Fibroblast of upper back skin (primary cell): ENCODE data around the gene MEMO1.
"Not testable (repeated sequence)": the region's sequence is repeated elsewhere in the genome, so short reads cannot be mapped to it uniquely, and the experiment has no call there.

Source experiments
- DNase-seq: peaks from one replicate; pipeline ENCODE4 v3.0.0-alpha.2; 2013

The MEMO1 gene

GRCh38 chr2:31956934-31957333 is 53.9 kb downstream of the MEMO1 start:
- DNase-seq, result not testable (repeated sequence)

GRCh38 chr2:31956312-31956711 is 54.5 kb downstream of the MEMO1 start:
- DNase-seq, result no peak

GRCh38 chr2:31953095-31953494 is 57.7 kb downstream of the MEMO1 start:
- not testable (repeated sequence) for DNase-seq

- DNase-seq, result no peak
These were observed 59.8 kb downstream of the MEMO1 start for GRCh38 chr2:31950946-31951562.

GRCh38 chr2:31947871-31948270 is 62.9 kb downstream of the MEMO1 start:
- no peak for DNase-seq

GRCh38 chr2:31946838-31947237 is 64.0 kb downstream of the MEMO1 start:
- DNase-seq, result no peak

GRCh38 chr2:31945572-31945935 is 65.3 kb downstream of the MEMO1 start:
- no peak for DNase-seq

GRCh38 chr2:31944828-31945571 is 65.8 kb downstream of the MEMO1 start:
- DNase-seq, result no peak

- no peak for DNase-seq
These were observed 67.1 kb downstream of the MEMO1 start for GRCh38 chr2:31943636-31944225.

GRCh38 chr2:31940920-31941319 is 69.9 kb downstream of the MEMO1 start:
- DNase-seq, result no peak

GRCh38 chr2:31937741-31938140 is 73.1 kb downstream of the MEMO1 start:
- DNase-seq, result peak; percentile 50

GRCh38 chr2:31935370-31935769 is 75.4 kb downstream of the MEMO1 start:
- DNase-seq, result no peak

- DNase-seq, result no peak
These were observed 77.7 kb downstream of the MEMO1 start for GRCh38 chr2:31933066-31933465.

- DNase-seq, result no peak
These were observed 78.2 kb downstream of the MEMO1 start for GRCh38 chr2:31932589-31932988.

GRCh38 chr2:31931916-31932315 is 78.9 kb downstream of the MEMO1 start:
- no peak for DNase-seq

GRCh38 chr2:31925517-31925916 is 85.3 kb downstream of the MEMO1 start:
- DNase-seq, result no peak

GRCh38 chr2:31923662-31924061 is 87.1 kb downstream of the MEMO1 start:
- no peak for DNase-seq

GRCh38 chr2:31922542-31923408 is 88.0 kb downstream of the MEMO1 start:
- DNase-seq, result no peak

GRCh38 chr2:31920962-31921361 is 89.8 kb downstream of the MEMO1 start:
- no peak for DNase-seq

GRCh38 chr2:31919499-31919898 is 91.3 kb downstream of the MEMO1 start:
- DNase-seq, result no peak

GRCh38 chr2:31909661-31910060 is 101.1 kb downstream of the MEMO1 start:
- no peak for DNase-seq

- not testable (repeated sequence) for DNase-seq
These were observed 103.3 kb downstream of the MEMO1 start for GRCh38 chr2:31907491-31907890.

- no peak for DNase-seq
These were observed 107.6 kb downstream of the MEMO1 start for GRCh38 chr2:31903109-31903780.
